Neural crest cell (in vitro differentiated cells): Measurements from ENCODE around the gene TPBGL. TPM values are rescaled to one million over a fixed set of nuclear protein-coding genes. Genes with fewer than 3 reads are reported as not detected.

ENCODE experiments used
- DNase-seq: peaks from one replicate; pipeline ENCODE4 v3.0.0; 2021; ENCODE audit warnings: low read depth, mixed read lengths, low spot score
- H3K27ac Mint-ChIP-seq: one replicate; pipeline ENCODE4 v1.8.0; 2021; ENCODE audit warnings: mild to moderate bottlenecking, mixed read lengths; ENCODE audit not compliant: unreplicated experiment
- H3K27me3 Mint-ChIP-seq: 2 replicates; pipeline ENCODE4 v1.8.0; 2021; ENCODE audit warnings: low read depth, mild to moderate bottlenecking, mixed read lengths
- H3K36me3 Mint-ChIP-seq: 2 replicates; pipeline ENCODE4 v1.8.0; 2021; ENCODE audit warnings: low read depth, mild to moderate bottlenecking, mixed read lengths
- H3K4me1 Mint-ChIP-seq: 2 replicates; pipeline ENCODE4 v1.8.0; 2021; ENCODE audit warnings: mixed read lengths
- H3K4me3 Mint-ChIP-seq: one replicate; pipeline ENCODE4 v1.8.0; 2021; ENCODE audit warnings: mild to moderate bottlenecking, mixed read lengths
- H3K9me3 Mint-ChIP-seq: 2 replicates; pipeline ENCODE4 v1.8.0; 2021; ENCODE audit warnings: mixed read lengths
- total RNA-seq: library from RNA; stranded (reverse); gene quantifications from 2 replicates; pipeline ENCODE4 v1.2.1, GENCODE V29; 2021
- TF ChIP-seq, protein P1 (sequence below): fragments of 200-600 bp; sonication (generic); conservative IDR thresholded peaks from 2 replicates; pipeline ENCODE4 v1.5.0; 2021; ENCODE audit warnings: antibody characterized with exemption, mild to moderate bottlenecking

Gene TPBGL
- total RNA-seq, 1 donor from 2014 or later = 0.19 TPM

DNA sequence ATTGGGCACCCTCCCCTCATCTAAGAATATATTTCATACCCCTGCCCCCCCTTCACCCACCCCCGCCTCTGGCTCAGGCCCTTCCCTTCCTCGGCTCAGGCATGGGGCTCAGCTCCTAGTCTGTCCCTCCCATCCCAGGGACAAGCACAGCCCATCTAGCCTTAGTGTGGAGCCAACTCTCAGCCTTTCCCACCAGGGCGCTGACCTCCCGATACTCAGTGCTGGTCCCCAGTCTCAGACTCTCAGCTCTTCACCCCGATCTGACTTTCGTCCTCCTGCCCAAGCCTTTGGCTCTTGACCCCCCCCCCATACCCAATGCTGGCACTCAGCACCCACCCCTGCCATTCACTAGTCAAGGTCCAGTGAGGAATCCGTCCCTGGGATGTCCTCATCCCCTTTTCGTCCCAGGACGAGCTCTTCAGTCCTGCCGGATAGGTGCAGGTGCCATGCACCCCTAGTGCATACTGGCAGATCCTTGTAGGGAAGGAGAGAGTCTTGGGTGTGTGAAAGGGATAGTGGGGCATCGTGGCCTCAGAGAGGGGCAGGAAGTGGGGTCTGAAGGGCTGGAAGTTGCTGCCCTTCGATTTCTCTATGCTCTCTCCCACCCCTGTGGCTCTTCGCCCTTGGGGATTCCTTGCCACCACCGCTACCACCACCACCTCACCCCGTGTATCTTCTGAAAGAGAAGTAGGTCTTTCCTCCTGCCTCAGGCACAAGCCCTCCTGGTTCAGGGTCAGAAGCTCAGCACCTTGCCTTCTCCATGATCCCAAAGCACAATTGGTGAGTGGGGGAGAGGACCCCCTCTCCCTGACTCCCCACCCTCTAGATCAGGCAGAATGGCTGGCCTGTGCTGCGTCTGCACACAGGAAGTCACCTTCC is 2.4 kb downstream of the TPBGL start:
- no peaks in the 10 kb centered on the region for H3K36me3 Mint-ChIP-seq
- no peaks in the 10 kb centered on the region for H3K9me3 Mint-ChIP-seq
- H3K27me3 Mint-ChIP-seq = peaks cover 66% of the 10 kb centered on the region
- peak overlapping the region; percentile 86 for H3K4me3 Mint-ChIP-seq
- no peak overlapping the region for H3K27ac Mint-ChIP-seq
- H3K4me1 Mint-ChIP-seq = no peaks in the 10 kb centered on the region
- DNase-seq = no peak
- TF ChIP-seq, protein P1, sequence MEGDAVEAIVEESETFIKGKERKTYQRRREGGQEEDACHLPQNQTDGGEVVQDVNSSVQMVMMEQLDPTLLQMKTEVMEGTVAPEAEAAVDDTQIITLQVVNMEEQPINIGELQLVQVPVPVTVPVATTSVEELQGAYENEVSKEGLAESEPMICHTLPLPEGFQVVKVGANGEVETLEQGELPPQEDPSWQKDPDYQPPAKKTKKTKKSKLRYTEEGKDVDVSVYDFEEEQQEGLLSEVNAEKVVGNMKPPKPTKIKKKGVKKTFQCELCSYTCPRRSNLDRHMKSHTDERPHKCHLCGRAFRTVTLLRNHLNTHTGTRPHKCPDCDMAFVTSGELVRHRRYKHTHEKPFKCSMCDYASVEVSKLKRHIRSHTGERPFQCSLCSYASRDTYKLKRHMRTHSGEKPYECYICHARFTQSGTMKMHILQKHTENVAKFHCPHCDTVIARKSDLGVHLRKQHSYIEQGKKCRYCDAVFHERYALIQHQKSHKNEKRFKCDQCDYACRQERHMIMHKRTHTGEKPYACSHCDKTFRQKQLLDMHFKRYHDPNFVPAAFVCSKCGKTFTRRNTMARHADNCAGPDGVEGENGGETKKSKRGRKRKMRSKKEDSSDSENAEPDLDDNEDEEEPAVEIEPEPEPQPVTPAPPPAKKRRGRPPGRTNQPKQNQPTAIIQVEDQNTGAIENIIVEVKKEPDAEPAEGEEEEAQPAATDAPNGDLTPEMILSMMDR = no peak

DNA sequence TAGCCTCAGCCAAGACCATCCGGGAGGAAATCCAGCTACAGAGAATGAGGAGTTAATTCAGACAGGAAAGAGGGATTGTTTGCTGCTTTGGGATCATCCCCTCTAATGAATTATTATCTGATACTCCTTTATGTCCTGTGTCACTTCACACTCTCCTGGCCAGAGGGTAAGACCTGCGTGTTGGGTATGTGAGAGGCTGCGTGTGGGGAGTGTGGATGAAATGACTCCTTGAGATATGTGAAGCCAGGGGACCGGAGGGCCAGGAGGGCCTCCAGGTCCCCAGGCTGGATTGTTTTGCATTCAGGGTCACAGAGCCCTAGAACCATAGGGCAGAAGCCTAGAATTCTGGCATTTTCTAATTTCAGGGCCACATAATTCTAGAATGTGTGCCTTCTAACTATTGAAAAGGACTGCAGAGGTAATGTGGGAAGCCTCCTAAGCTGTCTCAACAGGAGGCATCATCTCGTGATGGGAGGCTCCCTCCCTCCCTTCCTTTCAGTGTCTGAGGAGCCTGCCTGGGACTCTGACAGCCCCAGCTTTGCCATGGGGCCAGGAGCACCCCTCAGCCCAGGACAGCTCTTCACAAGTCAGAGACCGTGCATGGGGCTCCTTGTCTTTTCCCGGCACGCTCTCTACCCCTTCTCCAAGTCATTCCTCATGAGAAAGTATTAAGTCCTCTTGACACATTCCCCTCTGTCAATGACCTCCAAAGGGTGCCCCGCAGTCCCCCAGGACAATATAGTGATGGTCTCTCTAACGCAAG is 3.7 kb downstream of the TPBGL start:
- Mint-ChIP-seq H3K36me3 (no peaks in the 10 kb centered on the region), H3K4me1 (no peaks in the 10 kb centered on the region), H3K27me3 (peaks cover 59% of the 10 kb centered on the region), H3K4me3 (no peak overlapping the region), H3K9me3 (no peaks in the 10 kb centered on the region), H3K27ac (no peak overlapping the region)
- no peak for DNase-seq
- TF ChIP-seq, protein P1 = no peak

DNA sequence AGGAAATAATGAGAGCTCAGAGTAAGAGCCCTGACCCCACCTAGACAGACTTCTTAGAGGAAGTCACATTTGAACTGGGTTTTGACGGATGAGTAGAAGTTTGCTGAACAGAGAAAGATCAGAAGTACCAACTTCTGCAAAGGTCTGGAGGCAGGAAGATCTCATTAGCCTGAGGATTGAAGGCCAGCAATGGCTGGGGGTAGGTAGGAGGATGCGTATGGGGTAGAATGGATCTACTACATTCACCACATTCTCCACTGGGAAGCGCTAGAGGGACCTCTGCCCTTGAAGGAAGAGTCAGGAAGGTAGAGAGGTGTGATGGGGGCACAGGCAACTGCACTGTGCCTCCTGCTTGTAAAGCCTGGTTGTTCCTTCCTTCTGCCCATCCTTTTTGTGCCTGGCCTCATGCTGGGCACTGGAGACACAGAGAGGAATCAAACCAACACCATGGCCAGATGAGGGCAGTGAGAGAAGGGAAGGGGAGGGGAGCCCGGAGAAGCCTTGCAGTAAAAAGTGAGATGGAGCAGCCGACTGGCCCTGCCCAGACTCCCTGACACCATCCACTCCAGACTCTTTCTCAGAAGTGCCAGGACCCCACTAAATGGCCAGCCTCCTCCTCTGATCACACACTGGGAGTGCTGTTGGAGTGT is 4.9 kb downstream of the TPBGL start:
- H3K27me3 Mint-ChIP-seq = peaks cover 57% of the 10 kb centered on the region
- DNase-seq = no peak
- TF ChIP-seq, protein P1 = no peak
- H3K4me3 Mint-ChIP-seq = no peak overlapping the region
- no peaks in the 10 kb centered on the region for H3K36me3 Mint-ChIP-seq
- H3K27ac Mint-ChIP-seq = no peak overlapping the region
- H3K4me1 Mint-ChIP-seq = no peaks in the 10 kb centered on the region
- no peaks in the 10 kb centered on the region for H3K9me3 Mint-ChIP-seq

DNA sequence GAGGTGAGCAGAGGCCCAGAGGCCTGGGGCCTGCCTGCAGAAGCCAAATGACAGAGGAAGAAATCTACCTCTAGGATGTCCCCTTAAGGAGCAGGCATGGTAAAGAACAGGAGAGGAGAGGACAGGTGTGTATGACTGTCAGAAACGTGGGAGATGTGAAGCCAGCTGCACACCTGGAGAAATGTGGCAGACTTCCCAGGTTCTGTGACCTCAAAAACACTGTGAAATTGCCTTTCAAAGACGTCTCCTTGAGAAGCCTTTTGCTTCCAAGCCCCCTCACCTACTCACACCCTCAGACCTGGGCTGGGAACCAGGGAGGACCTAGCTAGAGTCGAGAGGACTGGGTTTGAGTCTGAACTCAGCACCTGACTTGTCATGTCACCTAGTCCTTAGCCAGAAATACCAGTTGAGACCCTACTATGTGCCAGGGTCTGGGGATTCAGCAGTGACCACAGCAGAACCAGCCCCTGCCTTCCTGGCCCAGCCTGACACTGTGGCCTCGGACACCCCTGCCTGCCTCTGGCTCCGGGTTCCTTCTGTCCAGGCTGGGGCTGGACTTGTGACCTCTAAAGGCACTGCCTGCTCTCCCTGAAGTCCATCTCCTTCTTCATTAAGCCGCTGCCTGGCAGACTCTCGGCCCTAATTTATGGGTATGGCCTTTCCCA is 5.6 kb downstream of the TPBGL start:
- Mint-ChIP-seq H3K27ac (no peak overlapping the region), H3K27me3 (peaks cover 57% of the 10 kb centered on the region), H3K4me1 (no peaks in the 10 kb centered on the region), H3K9me3 (no peaks in the 10 kb centered on the region), H3K4me3 (no peak overlapping the region), H3K36me3 (no peaks in the 10 kb centered on the region)
- no peak for DNase-seq
- TF ChIP-seq, protein P1 = no peak

DNA sequence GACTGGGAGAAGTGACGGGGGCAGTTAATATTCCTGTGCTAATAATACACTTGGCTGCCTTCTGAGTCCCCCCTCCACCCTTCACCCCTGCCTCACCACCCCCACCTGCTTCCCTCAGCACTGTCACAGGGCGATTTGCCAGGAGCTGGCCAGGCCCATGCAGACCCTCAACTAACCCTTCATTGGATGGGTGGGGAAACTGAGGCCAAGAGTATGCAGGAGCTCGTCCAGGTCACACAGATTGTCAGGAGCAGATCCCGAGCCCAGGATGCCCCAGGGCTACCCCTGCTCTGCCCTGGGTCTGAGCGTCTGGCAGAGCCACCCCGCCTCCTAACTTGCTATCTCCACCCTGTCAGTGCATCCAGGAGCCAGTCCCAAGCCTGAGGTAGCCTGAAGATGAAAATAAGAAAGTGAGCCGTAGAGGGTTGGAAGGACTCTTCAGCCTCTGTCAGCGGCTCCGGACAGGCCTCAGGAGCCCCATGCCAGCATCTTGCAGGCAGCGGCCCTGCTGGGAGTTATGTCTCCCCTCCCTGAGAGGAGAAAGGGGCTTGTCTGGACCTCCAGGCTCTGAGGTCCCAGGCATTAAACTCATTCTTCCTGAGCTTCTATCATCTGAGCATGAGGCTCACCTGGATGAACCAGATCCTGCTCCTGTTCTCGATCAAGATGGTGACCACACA is 6.2 kb downstream of the TPBGL start:
- peaks cover 60% of the 10 kb centered on the region for H3K27me3 Mint-ChIP-seq
- no peaks in the 10 kb centered on the region for H3K4me1 Mint-ChIP-seq
- no peak overlapping the region for H3K27ac Mint-ChIP-seq
- no peaks in the 10 kb centered on the region for H3K9me3 Mint-ChIP-seq
- H3K4me3 Mint-ChIP-seq = no peak overlapping the region
- no peaks in the 10 kb centered on the region for H3K36me3 Mint-ChIP-seq
- TF ChIP-seq, protein P1 = no peak
- DNase-seq = no peak
